ENCODE measurements around the gene ETFB.

ETFB gene

GRCh38 chr19:51296336-51297093 lies 69.7 kb downstream of the ETFB start:
- no peak for DNase-seq (ENCODE audit: extremely low read depth in 1 of 2, low read depth in 1 of 2)

- no peak for DNase-seq (ENCODE audit: extremely low read depth in 1 of 2, low read depth in 1 of 2)
Observed at GRCh38 chr19:51295382-51296126, 70.6 kb downstream of the ETFB start.
